ENCODE data around the gene UVRAG.

Gene UVRAG

DNA sequence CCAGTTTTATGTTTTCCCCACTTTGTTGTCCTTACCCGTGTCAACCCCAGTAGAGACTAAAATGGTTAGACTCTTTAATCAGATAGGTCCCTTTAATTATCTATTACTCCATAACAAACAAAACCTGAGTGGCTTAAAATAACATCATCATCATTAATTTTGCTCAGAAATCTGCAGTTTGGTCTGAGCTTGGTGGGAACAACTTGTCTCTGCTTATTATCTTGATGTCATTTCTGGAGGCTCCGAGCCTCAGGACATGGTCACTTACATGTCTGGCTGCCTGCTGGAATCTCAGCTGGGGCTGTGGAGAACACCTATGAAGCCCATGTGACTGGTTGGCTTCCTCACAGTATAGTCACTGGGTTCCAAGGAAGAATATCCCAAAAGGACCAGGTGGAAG is 26.7 kb downstream of the UVRAG start:
- no peak for DNase-seq (ENCODE audit: low read depth in 1 of 2, low spot score in 1 of 2)
- H3K27ac ChIP-seq (replicated peaks): no peak overlapping the region
- TF ChIP-seq POLR2AphosphoS5 (IDR thresholded peaks at IDR 0.05; ENCODE audit: low read depth) (no peak), GABPA (IDR thresholded peaks at IDR 0.05; ENCODE audit: low read depth) (no peak), SPI1 (IDR thresholded peaks at IDR 0.05; ENCODE audit: borderline replicate concordance, low read depth) (no peak)
- TF ChIP-seq, protein P1, sequence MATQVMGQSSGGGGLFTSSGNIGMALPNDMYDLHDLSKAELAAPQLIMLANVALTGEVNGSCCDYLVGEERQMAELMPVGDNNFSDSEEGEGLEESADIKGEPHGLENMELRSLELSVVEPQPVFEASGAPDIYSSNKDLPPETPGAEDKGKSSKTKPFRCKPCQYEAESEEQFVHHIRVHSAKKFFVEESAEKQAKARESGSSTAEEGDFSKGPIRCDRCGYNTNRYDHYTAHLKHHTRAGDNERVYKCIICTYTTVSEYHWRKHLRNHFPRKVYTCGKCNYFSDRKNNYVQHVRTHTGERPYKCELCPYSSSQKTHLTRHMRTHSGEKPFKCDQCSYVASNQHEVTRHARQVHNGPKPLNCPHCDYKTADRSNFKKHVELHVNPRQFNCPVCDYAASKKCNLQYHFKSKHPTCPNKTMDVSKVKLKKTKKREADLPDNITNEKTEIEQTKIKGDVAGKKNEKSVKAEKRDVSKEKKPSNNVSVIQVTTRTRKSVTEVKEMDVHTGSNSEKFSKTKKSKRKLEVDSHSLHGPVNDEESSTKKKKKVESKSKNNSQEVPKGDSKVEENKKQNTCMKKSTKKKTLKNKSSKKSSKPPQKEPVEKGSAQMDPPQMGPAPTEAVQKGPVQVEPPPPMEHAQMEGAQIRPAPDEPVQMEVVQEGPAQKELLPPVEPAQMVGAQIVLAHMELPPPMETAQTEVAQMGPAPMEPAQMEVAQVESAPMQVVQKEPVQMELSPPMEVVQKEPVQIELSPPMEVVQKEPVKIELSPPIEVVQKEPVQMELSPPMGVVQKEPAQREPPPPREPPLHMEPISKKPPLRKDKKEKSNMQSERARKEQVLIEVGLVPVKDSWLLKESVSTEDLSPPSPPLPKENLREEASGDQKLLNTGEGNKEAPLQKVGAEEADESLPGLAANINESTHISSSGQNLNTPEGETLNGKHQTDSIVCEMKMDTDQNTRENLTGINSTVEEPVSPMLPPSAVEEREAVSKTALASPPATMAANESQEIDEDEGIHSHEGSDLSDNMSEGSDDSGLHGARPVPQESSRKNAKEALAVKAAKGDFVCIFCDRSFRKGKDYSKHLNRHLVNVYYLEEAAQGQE (IDR thresholded peaks at IDR 0.05; ENCODE audit: insufficient replicate concordance, low read depth): no peak
- TF ChIP-seq, protein P2, sequence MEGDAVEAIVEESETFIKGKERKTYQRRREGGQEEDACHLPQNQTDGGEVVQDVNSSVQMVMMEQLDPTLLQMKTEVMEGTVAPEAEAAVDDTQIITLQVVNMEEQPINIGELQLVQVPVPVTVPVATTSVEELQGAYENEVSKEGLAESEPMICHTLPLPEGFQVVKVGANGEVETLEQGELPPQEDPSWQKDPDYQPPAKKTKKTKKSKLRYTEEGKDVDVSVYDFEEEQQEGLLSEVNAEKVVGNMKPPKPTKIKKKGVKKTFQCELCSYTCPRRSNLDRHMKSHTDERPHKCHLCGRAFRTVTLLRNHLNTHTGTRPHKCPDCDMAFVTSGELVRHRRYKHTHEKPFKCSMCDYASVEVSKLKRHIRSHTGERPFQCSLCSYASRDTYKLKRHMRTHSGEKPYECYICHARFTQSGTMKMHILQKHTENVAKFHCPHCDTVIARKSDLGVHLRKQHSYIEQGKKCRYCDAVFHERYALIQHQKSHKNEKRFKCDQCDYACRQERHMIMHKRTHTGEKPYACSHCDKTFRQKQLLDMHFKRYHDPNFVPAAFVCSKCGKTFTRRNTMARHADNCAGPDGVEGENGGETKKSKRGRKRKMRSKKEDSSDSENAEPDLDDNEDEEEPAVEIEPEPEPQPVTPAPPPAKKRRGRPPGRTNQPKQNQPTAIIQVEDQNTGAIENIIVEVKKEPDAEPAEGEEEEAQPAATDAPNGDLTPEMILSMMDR (IDR thresholded peaks at IDR 0.05; ENCODE audit: insufficient read depth, low read length): no peak
- no peaks in the 10 kb centered on the region for H3K27me3 ChIP-seq (ENCODE audit: insufficient read depth, poor library complexity, severe bottlenecking)
- no peak overlapping the region for H3K4me3 ChIP-seq (replicated peaks; ENCODE audit: insufficient read depth, low read length)

DNA sequence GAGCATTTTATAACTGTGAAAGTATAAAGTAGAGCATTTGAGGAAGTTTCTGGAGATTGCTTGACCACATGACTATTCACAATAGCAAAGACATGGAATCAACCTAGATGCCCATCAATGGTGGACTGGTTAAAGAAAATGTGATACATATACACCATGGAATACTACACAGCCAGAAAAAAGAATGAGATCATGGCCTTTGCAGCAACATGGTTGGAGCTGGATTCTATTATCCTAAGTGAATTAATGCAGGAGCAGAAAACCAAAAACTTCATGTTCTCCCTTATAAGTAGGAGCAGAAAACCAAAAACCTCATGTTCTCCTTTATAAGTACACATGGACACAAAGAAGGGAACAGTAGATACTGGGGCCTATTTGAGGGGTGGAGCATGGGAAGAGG is 30.3 kb downstream of the UVRAG start:
- TF ChIP-seq POLR2AphosphoS5 (IDR thresholded peaks at IDR 0.05; ENCODE audit: low read depth): no peak
- no peak for TF ChIP-seq GABPA (IDR thresholded peaks at IDR 0.05; ENCODE audit: low read depth)
- TF ChIP-seq, protein P1 (IDR thresholded peaks at IDR 0.05; ENCODE audit: insufficient replicate concordance, low read depth): no peak
- TF ChIP-seq, protein P2 (IDR thresholded peaks at IDR 0.05; ENCODE audit: insufficient read depth, low read length): no peak
- TF ChIP-seq SPI1 (IDR thresholded peaks at IDR 0.05; ENCODE audit: borderline replicate concordance, low read depth): no peak
- no peak overlapping the region for H3K4me3 ChIP-seq (replicated peaks; ENCODE audit: insufficient read depth, low read length)

DNA sequence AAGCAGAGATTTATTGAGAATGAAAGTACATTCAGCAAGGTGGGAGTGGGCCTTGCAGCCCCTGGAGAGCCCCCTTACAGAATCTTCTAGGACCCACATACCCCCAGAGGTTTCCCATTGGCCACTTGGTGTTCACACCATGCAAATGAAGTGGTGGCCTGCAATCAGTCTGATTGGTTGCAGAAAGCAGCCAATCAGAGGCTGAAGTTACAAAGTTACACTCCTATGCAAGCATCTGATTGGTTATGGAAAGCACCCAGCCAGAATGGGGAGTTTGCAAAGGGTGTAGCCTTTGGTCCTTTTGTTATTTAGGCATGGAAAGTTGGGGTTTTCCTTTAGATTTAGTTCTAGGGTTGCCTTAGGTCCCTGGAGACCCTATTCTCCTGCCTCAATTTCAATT is 34.9 kb downstream of the UVRAG start:
- H3K4me3 ChIP-seq (replicated peaks; ENCODE audit: insufficient read depth, low read length): no peak overlapping the region
- no peaks in the 10 kb centered on the region for H3K27me3 ChIP-seq (ENCODE audit: insufficient read depth, poor library complexity, severe bottlenecking)
- no peak for DNase-seq (ENCODE audit: low read depth in 1 of 2, low spot score in 1 of 2)
- TF ChIP-seq, protein P1 (IDR thresholded peaks at IDR 0.05; ENCODE audit: insufficient replicate concordance, low read depth): no peak
- TF ChIP-seq, protein P2 (IDR thresholded peaks at IDR 0.05; ENCODE audit: insufficient read depth, low read length): no peak
- TF ChIP-seq SPI1 (IDR thresholded peaks at IDR 0.05; ENCODE audit: borderline replicate concordance, low read depth) (no peak), GABPA (IDR thresholded peaks at IDR 0.05; ENCODE audit: low read depth) (no peak), POLR2AphosphoS5 (IDR thresholded peaks at IDR 0.05; ENCODE audit: low read depth) (no peak)
- H3K27ac ChIP-seq (replicated peaks): no peak overlapping the region

More for the DNA sequence above, 30.3 kb downstream of the UVRAG start:
- no peak for DNase-seq (ENCODE audit: low read depth in 1 of 2, low spot score in 1 of 2)
- Histone ChIP-seq H3K27ac (replicated peaks) (no peak overlapping the region), H3K27me3 (ENCODE audit: insufficient read depth, poor library complexity, severe bottlenecking) (no peaks in the 10 kb centered on the region)

Data from HL-60 (cell line).